RPMI8226 (cell line): ENCODE measurements around the gene OR6V1.
"Not testable (repeated sequence)": the region's sequence is repeated elsewhere in the genome, so short reads cannot be mapped to it uniquely, and the experiment has no call there.

ENCODE experiments used
- DNase-seq: peaks from one replicate; pipeline ENCODE4 v3.0.0-alpha.2; 2015

OR6V1 gene

GRCh38 chr7:143043391-143043790 lies 8.8 kb upstream of the OR6V1 start:
- DNase-seq, result no peak

GRCh38 chr7:143046426-143046851 lies 5.7 kb upstream of the OR6V1 start:
- DNase-seq, result no peak

GRCh38 chr7:143047326-143047725 lies 4.8 kb upstream of the OR6V1 start:
- DNase-seq, result no peak

GRCh38 chr7:143048827-143049226 lies 3.3 kb upstream of the OR6V1 start:
- DNase-seq, result no peak

GRCh38 chr7:143049362-143049761 lies 2.8 kb upstream of the OR6V1 start:
- DNase-seq, result no peak

- no peak for DNase-seq
Observed at GRCh38 chr7:143050931-143051330, 1.2 kb upstream of the OR6V1 start.

GRCh38 chr7:143054621-143055020 lies 2.5 kb downstream of the OR6V1 start:
- DNase-seq, result no peak

- no peak for DNase-seq
Observed at GRCh38 chr7:143055754-143056153, 3.6 kb downstream of the OR6V1 start.

GRCh38 chr7:143063741-143064140 lies 11.6 kb downstream of the OR6V1 start:
- DNase-seq, result no peak

GRCh38 chr7:143068446-143068845 lies 16.3 kb downstream of the OR6V1 start:
- no peak for DNase-seq

GRCh38 chr7:143069912-143070500 lies 17.9 kb downstream of the OR6V1 start:
- no peak for DNase-seq

GRCh38 chr7:143073556-143073955 lies 21.4 kb downstream of the OR6V1 start:
- DNase-seq, result no peak

GRCh38 chr7:143074141-143074540 lies 22.0 kb downstream of the OR6V1 start:
- no peak for DNase-seq

- no peak for DNase-seq
Observed at GRCh38 chr7:143085109-143085508, 33.0 kb downstream of the OR6V1 start.

- not testable (repeated sequence) for DNase-seq
Observed at GRCh38 chr7:143085610-143086009, 33.5 kb downstream of the OR6V1 start.

- not testable (repeated sequence) for DNase-seq
Observed at GRCh38 chr7:143088549-143089231, 36.5 kb downstream of the OR6V1 start.

- no peak for DNase-seq
Observed at GRCh38 chr7:143096146-143096545, 44.0 kb downstream of the OR6V1 start.

GRCh38 chr7:143099579-143099978 lies 47.4 kb downstream of the OR6V1 start:
- DNase-seq, result not testable (repeated sequence)
